ENCODE data around the gene PAF1. TPM values are rescaled to one million over a fixed set of nuclear protein-coding genes. Genes with fewer than 3 reads are reported as not detected.

Gene PAF1
- total and polyA plus RNA-seq, 2 of the 13 experiments (the other 11 are each of a cell fraction or from before 2014, with no cell fraction given) = 30.2 to 31.1 TPM

GRCh38 chr19:39428283-39429112 lies 37.6 kb upstream of the PAF1 start (continued):
- TF ChIP-seq, protein P1, sequence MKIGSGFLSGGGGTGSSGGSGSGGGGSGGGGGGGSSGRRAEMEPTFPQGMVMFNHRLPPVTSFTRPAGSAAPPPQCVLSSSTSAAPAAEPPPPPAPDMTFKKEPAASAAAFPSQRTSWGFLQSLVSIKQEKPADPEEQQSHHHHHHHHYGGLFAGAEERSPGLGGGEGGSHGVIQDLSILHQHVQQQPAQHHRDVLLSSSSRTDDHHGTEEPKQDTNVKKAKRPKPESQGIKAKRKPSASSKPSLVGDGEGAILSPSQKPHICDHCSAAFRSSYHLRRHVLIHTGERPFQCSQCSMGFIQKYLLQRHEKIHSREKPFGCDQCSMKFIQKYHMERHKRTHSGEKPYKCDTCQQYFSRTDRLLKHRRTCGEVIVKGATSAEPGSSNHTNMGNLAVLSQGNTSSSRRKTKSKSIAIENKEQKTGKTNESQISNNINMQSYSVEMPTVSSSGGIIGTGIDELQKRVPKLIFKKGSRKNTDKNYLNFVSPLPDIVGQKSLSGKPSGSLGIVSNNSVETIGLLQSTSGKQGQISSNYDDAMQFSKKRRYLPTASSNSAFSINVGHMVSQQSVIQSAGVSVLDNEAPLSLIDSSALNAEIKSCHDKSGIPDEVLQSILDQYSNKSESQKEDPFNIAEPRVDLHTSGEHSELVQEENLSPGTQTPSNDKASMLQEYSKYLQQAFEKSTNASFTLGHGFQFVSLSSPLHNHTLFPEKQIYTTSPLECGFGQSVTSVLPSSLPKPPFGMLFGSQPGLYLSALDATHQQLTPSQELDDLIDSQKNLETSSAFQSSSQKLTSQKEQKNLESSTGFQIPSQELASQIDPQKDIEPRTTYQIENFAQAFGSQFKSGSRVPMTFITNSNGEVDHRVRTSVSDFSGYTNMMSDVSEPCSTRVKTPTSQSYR (CRISPR knock-in tag; IDR thresholded peaks at IDR 0.05; ENCODE audit: borderline replicate concordance) = peak; percentile 22; the same call in 1 of the 2 replicates
- TF ChIP-seq CC2D1A (CRISPR knock-in tag; IDR thresholded peaks at IDR 0.05) (no peak), PTBP1 (IDR thresholded peaks at IDR 0.05; ENCODE audit: low read depth, low read length, poor library complexity, severe bottlenecking) (no peak), ZNF251 (CRISPR knock-in tag; IDR thresholded peaks at IDR 0.05) (no peak), ZNF292 (CRISPR knock-in tag; IDR thresholded peaks at IDR 0.05; ENCODE audit: borderline replicate concordance, low read depth) (0 out of 2 replicates have a peak, but pooled peaks have one; percentile 36), ZNF678 (CRISPR knock-in tag; IDR thresholded peaks at IDR 0.05) (no peak), SRF (IDR thresholded peaks at IDR 0.05; ENCODE audit: low read depth, low read length) (no peak), ZNF225 (CRISPR knock-in tag; IDR thresholded peaks at IDR 0.05) (no peak), KAT7 (CRISPR knock-in tag; IDR thresholded peaks at IDR 0.05; ENCODE audit: borderline replicate concordance) (no peak), SIX4 (CRISPR knock-in tag; IDR thresholded peaks at IDR 0.05) (no peak), THAP11 (CRISPR knock-in tag; IDR thresholded peaks at IDR 0.05) (peak; percentile 46; the same call in 1 of the 2 replicates), CEBPB (IDR thresholded peaks at IDR 0.05; ENCODE audit: borderline replicate concordance, low read depth, low read length) (no peak), ZNF17 (CRISPR knock-in tag; IDR thresholded peaks at IDR 0.05) (no peak), RAD21 (CRISPR knock-in tag; IDR thresholded peaks at IDR 0.05) (no peak), CBFB (CRISPR knock-in tag; IDR thresholded peaks at IDR 0.05) (no peak), IRX3 (CRISPR knock-in tag; IDR thresholded peaks at IDR 0.05; ENCODE audit: borderline replicate concordance, low read depth) (no peak), ZFYVE20 (CRISPR knock-in tag; IDR thresholded peaks at IDR 0.05; ENCODE audit: borderline replicate concordance, low read depth) (no peak), SIN3A (IDR thresholded peaks at IDR 0.05; ENCODE audit: borderline replicate concordance, low read depth, low read length) (0 out of 2 replicates have a peak, but pooled peaks have one; percentile 30), PATZ1 (CRISPR knock-in tag; IDR thresholded peaks at IDR 0.05) (peak; percentile 79), SNAI1 (CRISPR knock-in tag; IDR thresholded peaks at IDR 0.05; ENCODE audit: borderline replicate concordance) (no peak)
- TF ChIP-seq, protein P2, sequence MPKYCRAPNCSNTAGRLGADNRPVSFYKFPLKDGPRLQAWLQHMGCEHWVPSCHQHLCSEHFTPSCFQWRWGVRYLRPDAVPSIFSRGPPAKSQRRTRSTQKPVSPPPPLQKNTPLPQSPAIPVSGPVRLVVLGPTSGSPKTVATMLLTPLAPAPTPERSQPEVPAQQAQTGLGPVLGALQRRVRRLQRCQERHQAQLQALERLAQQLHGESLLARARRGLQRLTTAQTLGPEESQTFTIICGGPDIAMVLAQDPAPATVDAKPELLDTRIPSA (CRISPR knock-in tag; IDR thresholded peaks at IDR 0.05; ENCODE audit: borderline replicate concordance) = no peak
- TF ChIP-seq, protein P3, sequence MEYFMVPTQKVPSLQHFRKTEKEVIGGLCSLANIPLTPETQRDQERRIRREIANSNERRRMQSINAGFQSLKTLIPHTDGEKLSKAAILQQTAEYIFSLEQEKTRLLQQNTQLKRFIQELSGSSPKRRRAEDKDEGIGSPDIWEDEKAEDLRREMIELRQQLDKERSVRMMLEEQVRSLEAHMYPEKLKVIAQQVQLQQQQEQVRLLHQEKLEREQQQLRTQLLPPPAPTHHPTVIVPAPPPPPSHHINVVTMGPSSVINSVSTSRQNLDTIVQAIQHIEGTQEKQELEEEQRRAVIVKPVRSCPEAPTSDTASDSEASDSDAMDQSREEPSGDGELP (IDR thresholded peaks at IDR 0.05; ENCODE audit: borderline replicate concordance, low read depth) = peak; percentile 74; the same call in 1 of the 2 replicates

Data from HepG2 (cell line).